DOHH2 (cell line): ENCODE results near the gene NUP160.
"Not testable (repeated sequence)": the region's sequence is repeated elsewhere in the genome, so short reads cannot be mapped to it uniquely, and the experiment has no call there.

Source experiments
- H3F3A ChIP-seq: fragments of 200-600 bp; sonication (generic), shearing (Covaris generic); 2 replicates; pipeline ENCODE4 v1.6.0; 2016; ENCODE audit warnings: antibody characterized with exemption, mild to moderate bottlenecking; ENCODE audit not compliant: control insufficient read depth, insufficient read depth
- H3K27ac ChIP-seq: fragments of 200-600 bp; sonication (generic); 2 replicates; pipeline ENCODE4 v1.5.1; 2014; ENCODE audit warnings: low read depth, mild to moderate bottlenecking, low read length, moderate library complexity
- H3K27me3 ChIP-seq: fragments of 200-600 bp; sonication (generic); 2 replicates; pipeline ENCODE4 v1.6.1; 2014; ENCODE audit warnings: mild to moderate bottlenecking, low read length, mixed read lengths; ENCODE audit not compliant: control insufficient read depth
- H3K36me3 ChIP-seq: fragments of 200-600 bp; sonication (generic); 2 replicates; pipeline ENCODE4 v1.6.1; 2014; ENCODE audit warnings: mild to moderate bottlenecking, low read length, moderate library complexity, mixed read lengths; ENCODE audit not compliant: control insufficient read depth
- H3K4me1 ChIP-seq: fragments of 200-600 bp; sonication (generic); 2 replicates; pipeline ENCODE4 v1.6.1; 2014; ENCODE audit warnings: mild to moderate bottlenecking, low read length, mixed read lengths; ENCODE audit not compliant: control insufficient read depth
- H3K4me2 ChIP-seq: fragments of 200-600 bp; sonication (generic); 2 replicates; pipeline ENCODE4 v1.6.0; 2014; ENCODE audit warnings: mild to moderate bottlenecking, low read length, moderate library complexity
- H3K4me3 ChIP-seq: fragments of 200-600 bp; sonication (generic); 2 replicates; pipeline ENCODE4 v1.5.1; 2014; ENCODE audit warnings: mild to moderate bottlenecking, low read length, mixed read lengths
- H3K79me2 ChIP-seq: fragments of 200-600 bp; sonication (generic); 2 replicates; pipeline ENCODE4 v1.6.1; 2014; ENCODE audit warnings: mild to moderate bottlenecking, low read length, mixed read lengths; ENCODE audit not compliant: control insufficient read depth
- H3K9me2 ChIP-seq: fragments of 200-600 bp; sonication (generic); replicated peaks from 2 replicates; pipeline ENCODE4 v1.6.1; 2014; ENCODE audit warnings: mild to moderate bottlenecking, low read length, mixed read lengths; ENCODE audit not compliant: control insufficient read depth
- H3K9me3 ChIP-seq: fragments of 200-600 bp; sonication (generic); 2 replicates; pipeline ENCODE4 v1.6.1; 2014; ENCODE audit warnings: antibody characterized with exemption, low read length, mixed read lengths; ENCODE audit not compliant: control insufficient read depth, insufficient read depth
- H4K20me1 ChIP-seq: fragments of 200-600 bp; sonication (generic); 2 replicates; pipeline ENCODE4 v1.6.0; 2014; ENCODE audit warnings: low read depth, mild to moderate bottlenecking, antibody characterized with exemption, low read length, moderate library complexity; ENCODE audit not compliant: control insufficient read depth, insufficient read depth
- CTCF ChIP-seq: fragments of 200-600 bp; sonication (generic); IDR thresholded peaks from one replicate; pipeline ENCODE4 v1.5.1; 2014; ENCODE audit warnings: antibody characterized with exemption, mild to moderate bottlenecking, low read depth, low read length; ENCODE audit not compliant: poor library complexity, severe bottlenecking
- EZH2phosphoT487 ChIP-seq: fragments of 200-600 bp; sonication (generic); IDR thresholded peaks from 2 replicates; pipeline ENCODE4 v1.6.1; 2017; ENCODE audit warnings: borderline replicate concordance, mild to moderate bottlenecking, antibody characterized with exemption, low read length, moderate library complexity, mixed read lengths

NUP160 gene

GRCh38 chr11:47750725-47751124, 97.4 kb downstream of the NUP160 start:
- Histone ChIP-seq H3F3A (0 out of 2 replicates have a peak, but pooled peaks cover 6% of the 10 kb centered on the region), H4K20me1 (no peaks in the 10 kb centered on the region; the same call in 1 of the 2 replicates), H3K4me1 (no peaks in the 10 kb centered on the region), H3K4me2 (no peak overlapping the region), H3K27me3 (no peaks in the 10 kb centered on the region), H3K9me2 (no peaks in the 10 kb centered on the region), H3K4me3 (no peak overlapping the region), H3K27ac (no peak overlapping the region), H3K79me2 (peaks cover 55% of the 10 kb centered on the region), H3K9me3 (no peaks in the 10 kb centered on the region), H3K36me3 (peaks cover 84% of the 10 kb centered on the region)
- TF ChIP-seq EZH2phosphoT487 (no peak), CTCF (no peak)

GRCh38 chr11:47742494-47742893, 105.7 kb downstream of the NUP160 start:
- not testable (repeated sequence) for H3K9me3 ChIP-seq, H3K27me3 ChIP-seq, H3K27ac ChIP-seq, H3K4me2 ChIP-seq, H3K4me3 ChIP-seq, H4K20me1 ChIP-seq, H3F3A ChIP-seq, H3K4me1 ChIP-seq, H3K9me2 ChIP-seq
- peaks cover 91% of the 10 kb centered on the region for H3K36me3 ChIP-seq
- peaks cover 23% of the 10 kb centered on the region for H3K79me2 ChIP-seq

GRCh38 chr11:47737817-47738216, 110.3 kb downstream of the NUP160 start:
- H3K36me3 ChIP-seq: peaks cover 87% of the 10 kb centered on the region
- H3K4me2 ChIP-seq, H3K4me3 ChIP-seq, H3K4me1 ChIP-seq, H3K9me3 ChIP-seq, H3K79me2 ChIP-seq, H3K9me2 ChIP-seq, H3K27ac ChIP-seq, H3K27me3 ChIP-seq, H3F3A ChIP-seq, H4K20me1 ChIP-seq: not testable (repeated sequence)

DNA sequence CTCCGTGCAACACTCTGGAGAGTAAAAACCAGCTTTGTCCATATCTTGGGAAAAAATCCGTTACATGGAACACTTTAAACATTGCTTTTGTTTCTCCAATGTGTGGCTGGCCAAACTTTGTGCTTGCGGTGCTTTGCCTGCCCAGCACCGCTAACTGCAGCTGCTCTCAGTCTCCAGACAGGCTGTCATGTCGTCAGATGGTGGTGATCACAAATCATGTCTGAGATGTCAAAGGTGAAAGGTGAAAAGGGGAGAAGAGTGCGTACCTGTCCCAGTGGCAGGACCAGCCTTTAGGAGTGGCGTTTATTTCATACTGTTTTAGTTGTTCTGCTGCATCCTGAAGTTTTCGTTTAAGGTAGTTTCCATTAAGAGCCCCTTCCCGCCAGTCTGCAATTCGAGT, 115.9 kb downstream of the NUP160 start:
- Histone ChIP-seq H3K79me2 (peaks cover 10% of the 10 kb centered on the region; the same call in 1 of the 2 replicates), H3F3A (peaks cover 17% of the 10 kb centered on the region), H3K4me1 (no peaks in the 10 kb centered on the region), H3K4me2 (no peak overlapping the region), H3K4me3 (no peak overlapping the region), H3K36me3 (peaks cover 93% of the 10 kb centered on the region), H3K27me3 (no peaks in the 10 kb centered on the region), H3K27ac (no peak overlapping the region), H3K9me3 (no peaks in the 10 kb centered on the region), H3K9me2 (no peaks in the 10 kb centered on the region), H4K20me1 (no peaks in the 10 kb centered on the region; the same call in 1 of the 2 replicates)
- no peak for TF ChIP-seq CTCF
- TF ChIP-seq EZH2phosphoT487: no peak
